Esophagus squamous epithelium (tissue), 5 donors: ENCODE results near the gene TTYH3. TPM values are rescaled to one million over a fixed set of nuclear protein-coding genes. Genes with fewer than 3 reads are reported as not detected.

ENCODE experiments used
- DNase-seq: peaks from one replicate; lab custom pipeline; 2025; lab: John Stamatoyannopoulos, UW
- H3K27ac ChIP-seq, 4 donors: fragments of 200-600 bp; sonication (generic); one replicate each; pipeline ENCODE4 v1.5.1; 2016 to 2019; ENCODE audit warnings: mild to moderate bottlenecking in 1 of 4
- H3K27me3 ChIP-seq, 4 donors: fragments of 200-600 bp; sonication (generic); 1 replicate in 3 of 4; 2 replicates in 1 of 4; pipeline versions ENCODE4 v1.5.1 to v1.6.0; 2017 to 2021; ENCODE audit warnings: antibody characterized with exemption in 1 of 4
- H3K36me3 ChIP-seq, 3 donors: fragments of 200-600 bp; sonication (generic); one replicate each; pipeline ENCODE4 v1.5.1; 2016 to 2019
- H3K4me1 ChIP-seq, 3 donors: fragments of 200-600 bp; sonication (generic); one replicate each; pipeline ENCODE4 v1.5.1; 2017 to 2019
- H3K4me3 ChIP-seq, 4 donors: fragments of 200-600 bp; sonication (generic); 1 replicate in 3 of 4; 2 replicates in 1 of 4; pipeline ENCODE4 v1.5.1; 2016 to 2019; ENCODE audit warnings: mild to moderate bottlenecking in 2 of 4, moderate library complexity in 1 of 4
- H3K9me3 ChIP-seq, 3 donors: fragments of 200-600 bp; sonication (generic); one replicate each; pipeline ENCODE4 v1.5.1; 2016 to 2019
- CTCF ChIP-seq, 6 experiments: fragments of 450-650 bp in 4 of 6; fragments of 200-600 bp in 2 of 6; sonication (generic) in 2 of 6; IDR thresholded peaks; one replicate each; pipeline ENCODE4 v1.5.1; 2016 to 2019; ENCODE audit warnings: antibody characterized with exemption in 6 of 6, mild to moderate bottlenecking in 4 of 6, moderate library complexity in 4 of 6
- POLR2A ChIP-seq, 4 donors: fragments of 450-650 bp; IDR thresholded peaks; one replicate each; pipeline ENCODE4 v1.6.1; 2017; ENCODE audit warnings: antibody characterized with exemption in 4 of 4, mild to moderate bottlenecking in 4 of 4, moderate library complexity in 3 of 4
- WGBS, 2 donors: methylation state at CpG; one replicate each; pipeline ENCODE4 v1.1.5; 2018; 5-methylcytosine and 5-hydroxymethylcytosine counted together
- intact Hi-C: fragments of 100-400 bp; cut with DNase I; formaldehyde crosslinking; loops from one replicate; pipeline ENCODE4 v1.15.0; 2022
- total RNA-seq, 4 donors: library from RNA; depleted of rRNA; stranded (reverse); fragments of >200 nt; gene quantifications; one replicate each; pipeline ENCODE4 v1.1.0, GENCODE V29; 2016
- donor health status: DM: yes; HTN: yes; CAD: no.

TTYH3 gene
- total RNA-seq, 4 donors from 2014 or later, result 4.7 to 23.1 (median 10.2) TPM

- Histone ChIP-seq H3K36me3 (peaks cover 0 to 8% (median 0%) of the 10 kb centered on the region in 3 donors), H3K27ac (no peak overlapping the region), H3K9me3 (no peaks in the 10 kb centered on the region), H3K4me3 (no peak overlapping the region), H3K27me3 (peaks cover 0 to 81% (median 0%) of the 10 kb centered on the region in 4 donors), H3K4me1 (peaks cover 5 to 54% (median 12%) of the 10 kb centered on the region in 3 donors)
- no peak for DNase-seq
- no peak for TF ChIP-seq POLR2A (IDR thresholded peaks at IDR 0.05)
- WGBS, 2 donors, result 63 to 92% methylated on average over 2 to 4 of the region's 6 CpGs
- intact Hi-C loops, result no loop called here
Observed at GRCh38 chr7:2666155-2666554, 34.4 kb downstream of the TTYH3 start.

- TF ChIP-seq CTCF (IDR thresholded peaks at IDR 0.05), result no peak
- no peak for TF ChIP-seq POLR2A (IDR thresholded peaks at IDR 0.05)
Observed at GRCh38 chr7:2666588-2667250, 34.9 kb downstream of the TTYH3 start.

GRCh38 chr7:2667843-2668242 lies 36.1 kb downstream of the TTYH3 start:
- H3K27ac ChIP-seq, result no peak overlapping the region
- DNase-seq, result no peak
- H3K4me1 ChIP-seq, result peaks cover 0 to 40% (median 10%) of the 10 kb centered on the region in 3 donors
- no peak overlapping the region for H3K4me3 ChIP-seq
- H3K36me3 ChIP-seq, result no peaks in the 10 kb centered on the region
- H3K9me3 ChIP-seq, result no peaks in the 10 kb centered on the region
- intact Hi-C loops, result no loop called here
- 54 to 68% methylated on average over 4 to 5 of the region's 7 CpGs for WGBS, 2 donors
- H3K27me3 ChIP-seq, result peaks cover 0 to 70% (median 0%) of the 10 kb centered on the region in 4 donors
- TF ChIP-seq POLR2A (IDR thresholded peaks at IDR 0.05) (no peak), CTCF (IDR thresholded peaks at IDR 0.05) (no peak)

More at GRCh38 chr7:2666588-2667250, 34.9 kb downstream of the TTYH3 start:
- no peak overlapping the region for H3K4me3 ChIP-seq
- no peaks in the 10 kb centered on the region for H3K9me3 ChIP-seq
- WGBS, 2 donors, result 54 to 67% methylated on average over 15 to 17 of the region's 18 CpGs
- no peak overlapping the region for H3K27ac ChIP-seq
- peaks cover 0 to 81% (median 0%) of the 10 kb centered on the region in 4 donors for H3K27me3 ChIP-seq
- intact Hi-C loops, result no loop called here
- no peak for DNase-seq
- H3K36me3 ChIP-seq, result peaks cover 0 to 6% (median 0%) of the 10 kb centered on the region in 3 donors
- peaks cover 0 to 51% (median 12%) of the 10 kb centered on the region in 3 donors for H3K4me1 ChIP-seq

- H3K4me3 ChIP-seq, result no peak overlapping the region
- intact Hi-C loops, result no loop called here
- TF ChIP-seq POLR2A (IDR thresholded peaks at IDR 0.05) (no peak), CTCF (IDR thresholded peaks at IDR 0.05) (no peak)
- H3K36me3 ChIP-seq, result no peaks in the 10 kb centered on the region
- WGBS, 2 donors, result 49 to 74% methylated on average over 5 to 6 of the region's 6 CpGs
- peaks cover 0 to 34% (median 4%) of the 10 kb centered on the region in 3 donors for H3K4me1 ChIP-seq
- H3K27ac ChIP-seq, result no peak overlapping the region
- no peaks in the 10 kb centered on the region for H3K9me3 ChIP-seq
- peaks cover 0 to 64% (median 0%) of the 10 kb centered on the region in 4 donors for H3K27me3 ChIP-seq
- DNase-seq, result no peak
Observed at GRCh38 chr7:2668401-2668800, 36.6 kb downstream of the TTYH3 start.

- Histone ChIP-seq H3K27me3 (peaks cover 0 to 58% (median 0%) of the 10 kb centered on the region in 4 donors), H3K4me3 (no peak overlapping the region), H3K9me3 (no peaks in the 10 kb centered on the region), H3K36me3 (no peaks in the 10 kb centered on the region), H3K27ac (no peak overlapping the region), H3K4me1 (peaks cover 0 to 19% (median 3%) of the 10 kb centered on the region in 3 donors)
- WGBS, 2 donors, result 69 to 70% methylated on average over 13 of the region's 13 CpGs
- intact Hi-C loops, result no loop called here
- DNase-seq, result no peak
- TF ChIP-seq CTCF (IDR thresholded peaks at IDR 0.05), result no peak
Observed at GRCh38 chr7:2670171-2670570, 38.4 kb downstream of the TTYH3 start.
